ENCODE results near the gene WDFY2.

WDFY2 gene

DNA sequence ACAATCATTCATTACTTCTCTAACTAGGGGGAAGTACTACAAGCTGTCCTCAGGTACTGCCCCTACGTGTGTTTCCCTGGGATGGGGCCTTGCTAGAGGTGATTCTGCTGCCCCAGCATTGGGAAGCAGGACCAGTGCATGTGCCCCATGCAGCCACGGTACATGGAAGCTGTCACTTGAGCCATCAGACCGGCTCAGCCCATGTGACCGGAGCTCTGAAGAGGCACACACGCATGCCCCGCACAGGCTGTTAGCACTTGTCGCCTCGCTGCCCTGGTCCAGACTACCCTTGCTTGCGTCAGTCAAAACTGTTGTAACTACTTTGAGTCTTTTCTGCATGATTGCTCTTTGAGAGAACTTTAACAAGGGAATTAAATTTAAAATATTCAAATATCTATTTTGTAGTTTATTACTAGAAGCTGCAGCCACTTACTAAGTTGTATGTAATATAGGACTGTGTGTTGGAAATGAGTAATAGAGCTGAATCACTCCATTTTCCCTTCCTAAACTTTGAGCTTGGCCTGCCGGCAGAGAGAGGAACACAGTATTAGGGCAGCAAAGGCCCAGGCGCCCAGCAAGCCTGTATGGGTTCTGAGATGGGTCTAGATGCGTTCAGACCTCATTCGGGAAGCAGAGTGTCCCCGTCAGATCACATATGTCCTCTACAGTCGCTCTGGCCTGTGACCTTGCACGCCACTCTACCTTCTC is 177.5 kb downstream of the WDFY2 start:
- Histone ChIP-seq H3K4me3 (ENCODE audit: low read length) (no peak overlapping the region), H3K9ac (ENCODE audit: low read depth, low read length) (no peak overlapping the region), H3K36me3 (ENCODE audit: insufficient read depth, low read depth, low read length) (peaks cover 75% of the 10 kb centered on the region), H3K9me3 (ENCODE audit: insufficient read depth, low read depth, low read length) (no peaks in the 10 kb centered on the region), H3K27ac (ENCODE audit: low read length) (no peak overlapping the region), H3K4me1 (ENCODE audit: insufficient read depth, low read length) (no peaks in the 10 kb centered on the region), H3K27me3 (ENCODE audit: insufficient read depth, low read length) (no peaks in the 10 kb centered on the region)

DNA sequence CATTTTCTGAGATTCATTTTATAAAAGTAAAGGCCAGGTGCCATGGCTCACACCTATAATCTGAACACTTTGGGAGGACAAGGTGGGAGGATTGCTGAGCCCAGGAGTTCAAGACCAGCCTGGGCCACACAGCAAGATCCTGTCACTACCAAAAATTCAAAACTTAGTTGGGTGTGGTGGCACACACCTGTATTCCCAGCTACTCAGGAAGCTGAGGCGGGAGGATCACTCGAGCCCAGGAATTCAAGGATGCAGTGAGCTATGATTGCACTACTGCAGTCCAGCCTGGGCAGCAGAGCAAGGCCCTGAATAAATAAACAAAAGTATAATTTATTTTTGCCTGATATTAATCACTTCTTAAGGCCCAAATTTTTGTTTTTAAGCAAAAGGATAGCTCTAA is 179.2 kb downstream of the WDFY2 start:
- H3K27ac ChIP-seq (ENCODE audit: low read length): no peak overlapping the region
- no peaks in the 10 kb centered on the region for H3K27me3 ChIP-seq (ENCODE audit: insufficient read depth, low read length)
- H3K36me3 ChIP-seq (ENCODE audit: insufficient read depth, low read depth, low read length): peaks cover 58% of the 10 kb centered on the region
- H3K9ac ChIP-seq (ENCODE audit: low read depth, low read length): no peak overlapping the region
- peaks cover 3% of the 10 kb centered on the region; the same call in 1 of the 2 replicates for H3K4me1 ChIP-seq (ENCODE audit: insufficient read depth, low read length)
- H3K9me3 ChIP-seq (ENCODE audit: insufficient read depth, low read depth, low read length): no peaks in the 10 kb centered on the region
- H3K4me3 ChIP-seq (ENCODE audit: low read length): no peak overlapping the region

DNA sequence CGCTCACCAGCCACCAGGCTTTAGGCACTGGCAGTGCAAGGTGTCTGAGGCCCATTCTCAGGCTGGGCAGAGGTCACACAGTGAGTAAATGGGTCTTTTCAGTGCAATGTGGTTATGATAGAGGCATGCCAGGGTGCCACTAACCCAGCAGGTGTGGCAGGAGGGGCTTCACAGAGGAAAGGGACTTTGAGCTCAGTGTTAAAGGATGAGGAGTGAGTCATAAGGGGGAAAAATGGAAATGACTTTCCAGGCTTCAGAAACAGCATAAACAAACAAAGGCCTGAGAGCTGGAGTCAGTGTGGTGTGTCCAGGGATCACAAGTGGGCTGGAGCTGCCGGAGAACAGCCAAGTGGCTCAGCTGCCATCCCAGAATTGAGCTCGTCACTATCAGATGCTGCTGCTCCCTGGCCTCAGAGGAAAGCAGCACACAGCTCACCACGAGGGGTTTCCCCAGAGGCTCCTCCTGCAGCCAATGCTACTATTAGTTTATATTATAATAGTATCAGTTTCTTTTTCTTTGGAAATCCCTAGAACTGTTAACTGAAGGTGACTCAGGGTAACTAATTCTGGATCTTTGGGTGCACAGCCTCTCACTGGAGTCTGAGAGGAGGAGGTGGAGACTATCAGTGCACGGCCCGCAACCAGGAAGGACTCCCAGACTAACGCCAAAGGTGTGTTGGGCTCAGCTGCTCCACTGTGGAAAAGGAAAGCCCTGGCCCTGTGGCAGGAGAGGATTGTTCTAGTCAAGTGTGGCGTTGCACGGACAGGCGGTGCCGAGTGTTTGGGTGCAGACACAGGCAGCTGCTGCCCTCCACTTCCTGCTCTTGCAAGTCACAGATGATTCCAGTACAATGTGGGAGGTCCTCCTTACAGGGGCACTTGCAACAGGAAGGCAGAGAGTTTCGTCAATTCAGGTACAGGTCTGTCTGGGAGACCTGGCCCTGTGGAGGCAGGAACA is 180.2 kb downstream of the WDFY2 start:
- Histone ChIP-seq H3K36me3 (ENCODE audit: insufficient read depth, low read depth, low read length) (peaks cover 48% of the 10 kb centered on the region), H3K4me3 (ENCODE audit: low read length) (no peak overlapping the region), H3K27ac (ENCODE audit: low read length) (no peak overlapping the region), H3K4me1 (ENCODE audit: insufficient read depth, low read length) (peaks cover 3% of the 10 kb centered on the region; the same call in 1 of the 2 replicates), H3K9me3 (ENCODE audit: insufficient read depth, low read depth, low read length) (no peaks in the 10 kb centered on the region), H3K9ac (ENCODE audit: low read depth, low read length) (no peak overlapping the region), H3K27me3 (ENCODE audit: insufficient read depth, low read length) (no peaks in the 10 kb centered on the region)

DNA sequence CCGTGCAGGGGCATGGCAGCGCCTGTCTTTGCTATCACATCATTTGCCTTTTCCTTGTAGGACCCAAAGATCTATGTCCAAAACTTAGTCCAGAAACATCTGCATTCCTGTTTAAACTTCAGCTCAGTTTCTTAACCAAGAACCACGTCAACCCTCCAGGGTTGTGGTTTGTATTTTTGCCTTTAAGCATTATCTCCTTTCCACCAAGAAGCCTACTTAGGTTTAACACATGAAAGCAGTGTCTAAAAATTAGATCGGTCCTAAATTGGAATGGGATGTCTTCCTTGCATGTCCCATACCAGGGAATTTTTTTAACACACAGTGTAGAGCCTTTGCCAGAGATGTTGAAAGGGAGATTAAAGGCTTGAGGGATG is 180.9 kb downstream of the WDFY2 start:
- Histone ChIP-seq H3K4me1 (ENCODE audit: insufficient read depth, low read length) (peaks cover 3% of the 10 kb centered on the region; the same call in 1 of the 2 replicates), H3K27ac (ENCODE audit: low read length) (no peak overlapping the region), H3K9ac (ENCODE audit: low read depth, low read length) (no peak overlapping the region), H3K36me3 (ENCODE audit: insufficient read depth, low read depth, low read length) (peaks cover 41% of the 10 kb centered on the region), H3K9me3 (ENCODE audit: insufficient read depth, low read depth, low read length) (no peaks in the 10 kb centered on the region), H3K27me3 (ENCODE audit: insufficient read depth, low read length) (no peaks in the 10 kb centered on the region), H3K4me3 (ENCODE audit: low read length) (no peak overlapping the region)

DNA sequence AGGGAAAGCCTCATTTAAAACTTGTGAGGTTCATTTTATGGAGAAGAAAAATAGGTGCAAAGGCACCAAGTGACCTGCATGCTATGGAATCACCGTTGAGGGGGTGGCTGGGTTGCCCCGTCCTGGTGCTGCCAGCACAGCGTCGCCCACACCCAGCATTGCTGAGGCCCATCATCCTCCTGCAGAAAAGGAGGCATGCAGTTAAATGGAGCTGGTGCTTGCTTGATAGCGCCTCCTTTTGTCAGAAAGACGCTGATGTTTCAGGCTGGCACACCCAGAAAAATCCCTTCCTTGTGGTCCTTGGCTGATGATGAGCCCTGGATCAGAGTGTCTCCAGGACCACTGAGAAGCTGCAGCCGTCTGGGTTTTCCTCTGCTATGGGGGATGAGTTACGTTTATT is 182.8 kb downstream of the WDFY2 start:
- Histone ChIP-seq H3K4me3 (ENCODE audit: low read length) (no peak overlapping the region), H3K27ac (ENCODE audit: low read length) (no peak overlapping the region), H3K27me3 (ENCODE audit: insufficient read depth, low read length) (no peaks in the 10 kb centered on the region), H3K9me3 (ENCODE audit: insufficient read depth, low read depth, low read length) (no peaks in the 10 kb centered on the region), H3K4me1 (ENCODE audit: insufficient read depth, low read length) (peaks cover 3% of the 10 kb centered on the region; the same call in 1 of the 2 replicates), H3K9ac (ENCODE audit: low read depth, low read length) (no peak overlapping the region), H3K36me3 (ENCODE audit: insufficient read depth, low read depth, low read length) (peaks cover 23% of the 10 kb centered on the region)

DNA sequence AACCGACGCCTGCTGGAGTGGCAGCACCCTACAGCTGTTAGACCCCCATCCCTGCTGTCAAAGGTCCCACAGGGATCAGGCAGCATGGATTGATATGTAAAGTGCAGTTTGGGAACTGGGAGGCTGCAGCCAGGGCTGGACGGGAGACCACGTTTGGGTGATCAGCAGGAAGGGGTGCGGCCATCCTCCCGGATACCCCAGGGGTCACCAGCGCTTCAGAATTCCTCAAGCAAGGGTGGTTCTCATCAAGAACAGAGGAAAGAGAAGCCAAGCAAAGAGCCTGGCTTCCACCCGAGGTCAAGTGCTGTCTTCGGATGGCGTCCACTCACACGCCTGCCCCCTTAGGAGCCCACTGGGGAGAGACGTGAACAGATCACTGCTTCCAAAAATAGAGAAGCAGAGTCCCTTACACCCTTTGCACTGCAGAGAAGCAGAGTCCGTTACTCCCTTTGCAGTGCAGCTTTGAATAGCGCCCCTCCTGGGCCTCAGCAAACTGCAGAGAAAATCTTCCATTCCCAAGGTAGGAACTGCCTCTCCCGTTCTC is 184.2 kb downstream of the WDFY2 start:
- H3K27ac ChIP-seq (ENCODE audit: low read length): no peak overlapping the region
- H3K27me3 ChIP-seq (ENCODE audit: insufficient read depth, low read length): no peaks in the 10 kb centered on the region
- H3K9me3 ChIP-seq (ENCODE audit: insufficient read depth, low read depth, low read length): no peaks in the 10 kb centered on the region
- H3K36me3 ChIP-seq (ENCODE audit: insufficient read depth, low read depth, low read length): peaks cover 10% of the 10 kb centered on the region
- peaks cover 3% of the 10 kb centered on the region; the same call in 1 of the 2 replicates for H3K4me1 ChIP-seq (ENCODE audit: insufficient read depth, low read length)
- H3K4me3 ChIP-seq (ENCODE audit: low read length): no peak overlapping the region
- no peak overlapping the region for H3K9ac ChIP-seq (ENCODE audit: low read depth, low read length)

DNA sequence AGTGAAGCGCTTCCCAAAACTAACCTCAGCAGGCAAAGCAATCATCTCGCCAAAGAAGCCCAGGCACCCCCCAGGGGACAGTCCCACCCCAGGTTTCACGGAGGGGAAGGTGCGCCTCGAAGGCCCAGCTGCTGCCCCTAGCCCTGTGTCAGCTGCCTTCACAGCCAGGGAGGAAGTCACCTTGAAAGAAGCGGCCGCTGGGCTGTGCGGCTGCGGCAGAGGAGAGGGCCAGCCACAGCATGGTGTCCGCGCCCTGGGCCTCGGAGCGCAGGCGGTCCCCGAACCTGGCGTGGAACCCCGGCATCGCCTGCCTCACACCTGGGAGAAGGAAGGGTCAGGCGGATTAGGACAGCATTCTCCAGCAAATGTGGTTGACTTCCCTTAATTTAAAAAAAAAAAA is 184.7 kb downstream of the WDFY2 start:
- Histone ChIP-seq H3K4me1 (ENCODE audit: insufficient read depth, low read length) (peaks cover 3% of the 10 kb centered on the region; the same call in 1 of the 2 replicates), H3K27ac (ENCODE audit: low read length) (no peak overlapping the region), H3K9ac (ENCODE audit: low read depth, low read length) (no peak overlapping the region), H3K9me3 (ENCODE audit: insufficient read depth, low read depth, low read length) (no peaks in the 10 kb centered on the region), H3K36me3 (ENCODE audit: insufficient read depth, low read depth, low read length) (peaks cover 10% of the 10 kb centered on the region), H3K4me3 (ENCODE audit: low read length) (no peak overlapping the region), H3K27me3 (ENCODE audit: insufficient read depth, low read length) (no peaks in the 10 kb centered on the region)

DNA sequence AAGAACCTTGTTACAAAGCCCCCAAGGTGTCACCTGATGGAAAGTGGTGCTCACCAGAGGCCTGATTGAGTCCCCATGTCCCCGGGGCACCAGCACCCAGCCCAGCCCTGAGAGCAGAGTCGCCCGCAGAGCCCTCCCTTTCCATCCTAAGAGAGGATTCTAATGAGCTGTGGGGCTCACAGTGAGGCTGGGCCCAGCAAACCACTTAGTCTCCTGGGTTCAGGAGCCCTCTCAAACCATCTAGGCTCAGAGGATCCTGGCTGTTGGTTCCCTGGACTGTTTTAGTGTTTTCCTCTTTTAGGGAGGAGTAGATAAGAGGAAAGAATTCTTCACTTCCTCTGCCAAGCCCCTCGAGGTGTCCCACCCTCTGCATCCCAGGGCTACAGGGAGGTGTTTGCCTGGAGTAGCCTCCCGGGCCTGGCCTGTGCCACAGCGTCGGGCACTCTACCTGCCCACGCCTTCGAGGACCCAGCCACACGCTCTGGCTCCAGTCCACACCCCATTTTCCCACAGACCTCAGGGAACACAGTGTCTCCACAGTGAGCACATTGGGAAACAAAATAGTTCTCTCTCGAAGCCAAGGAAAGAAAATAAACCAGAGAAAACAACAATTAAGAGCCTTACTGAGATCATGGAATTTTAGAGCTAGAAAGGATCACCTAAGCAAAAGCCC is 185.3 kb downstream of the WDFY2 start:
- Histone ChIP-seq H3K4me3 (ENCODE audit: low read length) (no peak overlapping the region), H3K9ac (ENCODE audit: low read depth, low read length) (no peak overlapping the region), H3K27me3 (ENCODE audit: insufficient read depth, low read length) (no peaks in the 10 kb centered on the region), H3K36me3 (ENCODE audit: insufficient read depth, low read depth, low read length) (peaks cover 10% of the 10 kb centered on the region; the same call in 1 of the 2 replicates), H3K4me1 (ENCODE audit: insufficient read depth, low read length) (peaks cover 3% of the 10 kb centered on the region; the same call in 1 of the 2 replicates), H3K27ac (ENCODE audit: low read length) (no peak overlapping the region), H3K9me3 (ENCODE audit: insufficient read depth, low read depth, low read length) (no peaks in the 10 kb centered on the region)

DNA sequence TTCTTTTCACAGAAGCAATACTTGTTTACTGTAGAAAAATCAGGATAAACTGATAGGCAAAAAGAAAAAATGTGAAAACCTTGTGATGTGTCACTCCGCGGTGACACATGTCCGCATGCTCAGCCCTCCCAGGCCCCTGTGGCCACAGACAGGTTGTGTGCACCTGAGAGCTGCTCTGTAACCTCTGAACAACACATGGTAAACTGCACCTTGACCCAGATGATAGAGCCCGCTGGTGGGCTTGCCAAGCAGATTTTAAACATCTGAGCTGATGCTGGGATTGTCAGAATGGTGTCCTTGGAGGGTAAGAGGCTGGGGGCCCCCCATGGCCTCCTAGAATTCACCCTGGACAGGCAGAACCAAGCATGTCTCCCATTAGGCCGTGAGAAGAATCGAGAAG is 185.9 kb downstream of the WDFY2 start:
- Histone ChIP-seq H3K4me3 (ENCODE audit: low read length) (no peak overlapping the region), H3K36me3 (ENCODE audit: insufficient read depth, low read depth, low read length) (peaks cover 10% of the 10 kb centered on the region; the same call in 1 of the 2 replicates), H3K9me3 (ENCODE audit: insufficient read depth, low read depth, low read length) (no peaks in the 10 kb centered on the region), H3K4me1 (ENCODE audit: insufficient read depth, low read length) (peaks cover 3% of the 10 kb centered on the region; the same call in 1 of the 2 replicates), H3K27ac (ENCODE audit: low read length) (no peak overlapping the region), H3K9ac (ENCODE audit: low read depth, low read length) (no peak overlapping the region), H3K27me3 (ENCODE audit: insufficient read depth, low read length) (no peaks in the 10 kb centered on the region)

DNA sequence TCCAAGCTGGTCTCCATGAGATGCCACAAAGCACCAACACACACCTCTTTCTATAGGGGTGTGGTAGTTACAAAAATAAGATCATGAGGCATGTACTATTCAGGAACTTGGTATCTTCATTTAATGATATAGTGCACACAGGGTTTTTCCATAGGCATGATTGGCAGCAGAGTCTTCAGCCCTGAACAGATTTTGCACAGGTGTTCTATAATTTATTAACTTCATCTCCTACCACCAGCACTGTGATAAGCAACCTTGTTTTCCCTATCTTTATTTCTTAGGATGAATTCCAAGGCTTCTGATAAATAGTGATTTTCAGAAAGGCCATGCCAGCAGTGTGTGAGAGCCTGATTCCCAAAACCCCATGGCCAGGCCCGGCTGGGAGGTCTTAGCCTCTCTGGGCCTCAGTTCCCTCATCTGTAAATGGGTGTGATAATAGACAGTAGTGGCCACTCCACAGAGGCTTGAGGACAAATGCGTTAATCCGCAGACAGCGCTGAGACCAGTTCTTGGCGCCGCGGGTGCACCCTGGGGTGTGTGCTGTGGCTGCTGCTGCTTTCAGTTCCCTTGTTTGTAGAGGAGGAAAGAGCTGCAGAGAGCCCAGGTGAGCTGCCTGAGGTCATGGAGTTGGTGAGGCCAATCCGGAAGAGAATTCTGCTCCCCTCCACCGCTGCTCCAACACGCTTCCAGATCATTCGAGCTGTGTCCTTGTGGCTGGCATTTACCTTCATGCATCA is 186.6 kb downstream of the WDFY2 start:
- peaks cover 3% of the 10 kb centered on the region; the same call in 1 of the 2 replicates for H3K4me1 ChIP-seq (ENCODE audit: insufficient read depth, low read length)
- no peak overlapping the region for H3K4me3 ChIP-seq (ENCODE audit: low read length)
- no peak overlapping the region for H3K27ac ChIP-seq (ENCODE audit: low read length)
- H3K9me3 ChIP-seq (ENCODE audit: insufficient read depth, low read depth, low read length): no peaks in the 10 kb centered on the region
- no peaks in the 10 kb centered on the region for H3K27me3 ChIP-seq (ENCODE audit: insufficient read depth, low read length)
- H3K9ac ChIP-seq (ENCODE audit: low read depth, low read length): no peak overlapping the region
- peaks cover 6% of the 10 kb centered on the region; the same call in 1 of the 2 replicates for H3K36me3 ChIP-seq (ENCODE audit: insufficient read depth, low read depth, low read length)
